Measurements from ENCODE around the gene NDUFS8.

- TF ChIP-seq ZNF274 (IDR thresholded peaks at IDR 0.05; ENCODE audit: low read depth, low read length) (no peak), YY1 (IDR thresholded peaks at IDR 0.05; ENCODE audit: insufficient read depth, insufficient read length) (no peak)
Measured at GRCh38 chr11:68043349-68044144, 13.1 kb downstream of the NDUFS8 start.

All from NT2/D1 (cell line).